HG03342 (cell line): Measurements from ENCODE around the gene CDH11.

Experiments used
- ATAC-seq: cut with Tn5 transposase; IDR thresholded peaks from one replicate; pipeline ENCODE4 v1.9.1; 2021; ENCODE audit warnings: mild to moderate bottlenecking, moderate library complexity; ENCODE audit not compliant: unreplicated experiment

The CDH11 gene

GRCh38 chr16:65116818-65117430, 4.9 kb downstream of the CDH11 start:
- no peak for ATAC-seq

GRCh38 chr16:65116216-65116615, 5.6 kb downstream of the CDH11 start:
- no peak for ATAC-seq

DNA sequence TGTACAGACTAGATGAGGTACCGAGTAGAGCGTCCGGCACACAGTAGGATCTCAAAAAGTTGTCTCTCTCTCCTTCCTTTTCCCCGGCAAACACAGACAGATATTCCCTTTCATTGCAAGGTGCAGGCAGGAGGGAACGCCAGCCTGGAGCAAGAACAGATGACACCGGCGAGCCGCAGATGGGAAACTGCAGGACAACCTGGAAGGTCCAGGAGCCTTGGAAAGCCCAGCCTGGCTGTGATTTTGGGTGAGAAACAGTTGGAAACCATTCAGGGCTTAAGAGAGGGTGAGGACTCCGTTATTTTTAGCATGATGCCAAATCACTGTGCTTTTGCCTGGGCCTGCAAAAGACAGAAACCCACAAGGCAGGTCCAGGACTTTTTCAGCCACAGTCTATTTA, 7.3 kb downstream of the CDH11 start:
- ATAC-seq: no peak

DNA sequence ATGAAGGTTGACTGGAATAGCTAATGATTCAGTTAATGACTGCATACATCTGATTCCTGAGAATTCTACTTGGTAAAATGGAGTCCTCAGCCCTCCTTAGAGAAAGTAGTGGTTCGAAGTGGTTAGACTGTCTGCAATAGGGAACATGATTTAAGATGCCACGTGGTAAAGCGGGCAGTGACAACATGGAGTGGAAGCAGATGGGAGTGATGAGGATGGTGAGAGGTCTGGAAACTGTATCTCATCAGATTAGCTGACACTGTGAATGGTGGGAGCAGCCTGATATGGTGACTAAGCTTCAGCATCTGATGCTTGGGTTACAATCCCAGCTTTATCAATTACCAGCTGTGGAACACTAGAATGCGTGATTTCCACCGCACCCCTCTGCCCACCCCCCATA, 8.4 kb downstream of the CDH11 start:
- no peak for ATAC-seq

DNA sequence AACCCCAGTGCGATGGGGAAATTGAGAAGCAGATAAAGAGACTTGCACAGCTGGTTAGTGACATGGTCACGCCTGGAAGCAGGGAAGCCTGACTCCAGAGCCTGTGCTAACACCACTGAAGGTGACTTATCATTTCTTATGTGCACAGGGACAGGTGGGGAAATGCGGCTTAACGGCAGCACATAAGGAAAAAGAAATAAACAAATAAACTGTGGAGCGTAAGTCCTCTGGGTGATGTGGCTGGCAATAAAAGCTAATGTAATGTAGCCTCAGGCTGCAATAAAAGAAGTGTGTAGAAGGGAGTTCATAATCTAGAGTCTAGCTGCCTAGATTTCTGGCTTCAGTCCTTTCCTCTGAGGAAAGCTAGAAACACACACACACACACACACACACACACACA, 10.6 kb downstream of the CDH11 start:
- no peak for ATAC-seq

DNA sequence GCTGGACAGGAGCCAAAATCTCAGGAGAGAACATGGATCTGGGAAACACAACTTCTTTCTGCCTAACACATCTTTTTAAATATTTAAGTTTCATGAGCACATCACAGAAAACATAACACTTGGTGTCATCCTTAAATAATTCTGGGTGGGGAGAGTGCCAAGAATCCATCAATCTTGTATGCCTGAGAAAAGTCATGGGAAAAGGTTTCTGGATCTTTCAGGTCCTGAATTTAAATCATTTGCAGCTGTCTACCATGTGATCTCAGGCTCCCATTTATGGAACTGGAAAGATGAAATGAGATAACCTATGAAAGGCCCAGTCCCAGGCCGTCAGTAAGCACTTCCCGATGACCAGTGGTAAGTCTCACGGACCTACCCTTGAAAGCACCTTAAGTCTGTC, 15.1 kb downstream of the CDH11 start:
- no peak for ATAC-seq

GRCh38 chr16:65105171-65105570, 16.7 kb downstream of the CDH11 start:
- ATAC-seq: no peak

DNA sequence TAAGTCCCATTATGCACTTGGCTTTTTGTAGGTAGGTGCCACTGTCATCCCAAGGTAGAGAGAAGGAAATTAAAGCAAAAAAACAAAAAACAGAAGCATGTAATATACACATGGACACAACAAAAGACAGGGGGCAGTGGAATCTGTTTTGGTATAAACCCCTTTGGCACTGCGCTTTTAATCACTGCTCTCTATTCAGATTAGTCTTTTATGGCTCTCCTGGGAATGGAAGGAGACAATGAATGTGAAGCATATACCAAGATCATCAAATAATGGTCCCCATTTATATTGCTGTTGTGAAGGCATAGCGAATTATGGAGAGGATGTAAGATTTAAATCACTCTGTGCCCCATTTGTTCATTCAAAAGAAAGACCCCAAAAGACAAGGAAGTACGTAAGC, 17.4 kb downstream of the CDH11 start:
- no peak for ATAC-seq

- ATAC-seq: no peak
Measured at GRCh38 chr16:65102326-65102725, 19.5 kb downstream of the CDH11 start.

DNA sequence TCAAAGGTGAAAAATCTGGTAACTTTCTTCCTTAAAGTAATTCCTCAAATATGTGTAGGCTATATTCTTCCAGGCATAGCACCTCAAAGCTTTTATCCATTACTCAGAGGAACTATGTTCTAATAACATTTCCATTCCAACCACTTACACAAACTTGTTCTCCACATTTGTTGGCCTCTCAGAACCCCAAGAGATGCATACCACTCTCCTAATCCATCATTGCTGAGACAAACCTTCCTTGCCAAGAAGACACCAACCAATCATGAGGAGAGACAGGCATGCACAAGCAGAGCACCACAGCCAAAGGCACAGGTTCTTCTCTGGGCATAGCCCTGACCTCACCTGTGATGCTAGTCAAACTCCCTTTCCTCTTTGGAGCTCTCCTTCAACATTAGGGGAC, 20.9 kb downstream of the CDH11 start:
- ATAC-seq: no peak

DNA sequence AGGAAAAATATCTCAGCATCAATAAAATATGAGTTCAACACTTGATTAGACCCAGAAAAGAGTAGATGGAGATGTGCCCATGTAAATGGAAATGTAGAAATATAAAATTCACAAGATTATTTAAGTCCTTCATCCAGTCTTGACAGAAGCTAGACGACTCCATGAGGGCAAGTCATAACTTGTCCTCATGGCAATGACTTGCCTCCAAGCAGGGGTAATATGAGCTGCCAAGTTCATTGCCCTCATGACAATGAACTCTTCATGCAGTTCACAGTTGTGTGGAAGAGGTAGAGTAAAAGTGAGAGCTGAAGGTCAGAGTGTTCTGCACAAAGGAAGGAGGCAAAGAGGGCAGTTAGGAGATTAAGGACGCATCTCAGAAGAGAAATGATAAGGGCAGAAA, 22.3 kb downstream of the CDH11 start:
- no peak for ATAC-seq

- no peak for ATAC-seq
Measured at GRCh38 chr16:65098916-65099315, 22.9 kb downstream of the CDH11 start.

GRCh38 chr16:65097296-65097695, 24.6 kb downstream of the CDH11 start:
- ATAC-seq: no peak

DNA sequence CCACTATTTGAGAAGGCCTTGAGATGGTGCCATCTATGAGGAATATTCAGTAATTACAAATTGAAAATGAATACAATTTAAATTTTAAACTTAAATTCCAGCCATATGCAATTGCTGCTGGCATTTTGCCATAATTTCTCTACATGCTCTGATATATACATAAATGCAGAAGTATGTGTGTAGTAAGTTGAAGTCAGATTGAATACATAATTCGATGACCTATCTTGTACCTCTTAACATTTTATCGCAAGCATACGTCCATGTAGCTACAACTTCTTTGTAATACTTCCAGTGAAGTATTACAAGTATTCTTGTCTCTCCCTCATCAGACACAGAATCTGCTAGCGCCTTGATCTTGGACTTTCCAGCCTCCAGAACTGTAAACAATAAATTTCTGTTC, 26.0 kb downstream of the CDH11 start:
- no peak for ATAC-seq

DNA sequence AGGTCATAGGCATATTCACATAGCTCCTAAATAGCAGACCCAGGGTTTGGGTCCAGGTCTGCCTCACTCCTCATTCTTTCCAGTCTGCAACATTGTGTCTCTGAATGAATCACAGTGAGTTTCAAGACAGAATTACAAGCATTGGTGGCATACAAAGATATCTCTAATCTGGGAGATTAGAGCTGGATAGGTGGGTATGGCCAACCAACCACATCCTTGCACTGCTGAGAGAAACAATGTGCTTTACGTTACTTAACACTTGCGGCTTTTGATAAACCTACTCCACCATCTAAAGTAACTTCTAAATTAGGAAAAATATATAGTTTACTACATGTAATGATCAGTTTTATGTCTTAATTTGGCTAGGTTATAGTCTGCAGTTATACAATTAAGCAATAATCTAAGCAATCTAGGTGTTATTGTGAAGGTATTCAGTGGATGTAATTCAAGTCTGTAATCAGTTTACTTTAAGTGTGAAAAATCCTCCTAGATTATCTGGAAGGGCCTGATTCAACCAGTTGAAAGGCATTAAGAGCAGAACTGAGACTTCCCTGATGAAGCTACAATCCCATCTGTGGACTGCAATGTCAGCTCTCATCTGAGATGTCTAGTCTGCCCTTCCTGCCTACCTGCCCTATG, 26.7 kb downstream of the CDH11 start:
- no peak for ATAC-seq

GRCh38 chr16:65094009-65094408, 27.9 kb downstream of the CDH11 start:
- no peak for ATAC-seq

- no peak for ATAC-seq
Measured at GRCh38 chr16:65083164-65083857, 38.6 kb downstream of the CDH11 start.

GRCh38 chr16:65079549-65079948, 42.3 kb downstream of the CDH11 start:
- ATAC-seq: no peak

GRCh38 chr16:65077181-65077580, 44.7 kb downstream of the CDH11 start:
- no peak for ATAC-seq

DNA sequence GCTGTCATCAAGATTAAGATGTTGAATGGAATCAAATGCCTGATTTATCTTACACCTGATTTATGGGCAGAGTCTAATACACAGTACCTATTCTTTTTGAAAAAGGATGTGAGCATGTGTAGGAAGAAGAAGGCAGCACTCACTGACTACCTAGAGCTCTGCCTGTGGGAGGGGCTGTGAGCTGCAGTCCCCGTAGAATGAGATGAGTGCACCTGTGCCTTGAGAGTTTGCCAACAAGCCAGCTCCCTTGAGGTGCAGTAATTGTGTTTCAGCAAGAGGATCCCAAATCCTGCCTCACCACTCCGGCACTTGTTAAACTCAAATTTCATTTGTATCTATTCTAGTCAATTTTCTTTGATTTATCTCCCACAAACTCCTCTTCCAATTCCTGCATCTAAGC, 46.0 kb downstream of the CDH11 start:
- no peak for ATAC-seq

- ATAC-seq: no peak
Measured at GRCh38 chr16:65071433-65072311, 50.2 kb downstream of the CDH11 start.
